HepG2 (cell line): ENCODE results near the gene YTHDF1. TPM values are rescaled to one million over a fixed set of nuclear protein-coding genes. Genes with fewer than 3 reads are reported as not detected.

Experiments
- CREB1 ChIP-seq, 2 experiments: fragments of 450-650 bp in 1 of 2; IDR thresholded peaks; 2 replicates each; pipeline ENCODE4 v1.6.1; 2016 to 2017; ENCODE audit warnings: control low read depth in 1 of 2, mild to moderate bottlenecking in 1 of 2, missing compliant biosample characterization in 1 of 2, missing genetic modification characterization in 1 of 2
- FOXO1 ChIP-seq: sonication (generic); formaldehyde crosslinking; IDR thresholded peaks from 2 replicates; pipeline ENCODE4 v1.4.0; 2020; ENCODE audit warnings: missing genetic modification reagents
- KDM3A ChIP-seq: IDR thresholded peaks from 2 replicates; pipeline ENCODE4 v1.6.1; 2018; ENCODE audit warnings: low read depth, missing compliant biosample characterization
- MEIS2 ChIP-seq: sonication (generic); formaldehyde crosslinking; IDR thresholded peaks from 2 replicates; pipeline ENCODE4 v1.9.0; 2021; ENCODE audit warnings: mild to moderate bottlenecking, missing genetic modification reagents
- PAX8 ChIP-seq: sonication (generic); formaldehyde crosslinking; IDR thresholded peaks from 2 replicates; pipeline ENCODE4 v1.8.0; 2022; ENCODE audit warnings: mild to moderate bottlenecking, missing genetic modification reagents, borderline replicate concordance
- PBX3 ChIP-seq: sonication (generic); formaldehyde crosslinking; IDR thresholded peaks from 2 replicates; pipeline ENCODE4 v1.8.1; 2023; ENCODE audit warnings: missing genetic modification reagents, inconsistent platforms, borderline replicate concordance
- POLR2AphosphoS2 ChIP-seq: IDR thresholded peaks from 2 replicates; pipeline ENCODE4 v1.6.1; 2011; ENCODE audit warnings: low read depth, low read length, improper control_type of control experiment
- RAD21 ChIP-seq: fragments of 450-650 bp; formaldehyde crosslinking; IDR thresholded peaks from 2 replicates; pipeline ENCODE4 v1.5.0; 2020; ENCODE audit warnings: mild to moderate bottlenecking
- U2AF2 ChIP-seq: fragments of 200-400 bp; formaldehyde crosslinking; IDR thresholded peaks from 2 replicates; pipeline ENCODE4 v1.6.1; 2017; ENCODE audit warnings: low read depth, mild to moderate bottlenecking, low read length
- XRCC5 ChIP-seq: fragments of 200-400 bp; formaldehyde crosslinking; optimal IDR thresholded peaks from 2 replicates; pipeline ENCODE3; 2017; ENCODE audit warnings: mild to moderate bottlenecking, low read length
- ZBTB49 ChIP-seq: sonication (generic); formaldehyde crosslinking; IDR thresholded peaks from 2 replicates; pipeline ENCODE4 v1.4.0; 2020; ENCODE audit warnings: missing genetic modification reagents, borderline replicate concordance
- ZKSCAN5 ChIP-seq: sonication (generic); formaldehyde crosslinking; IDR thresholded peaks from 2 replicates; pipeline ENCODE4 v1.5.1; 2020; ENCODE audit warnings: mild to moderate bottlenecking, missing genetic modification reagents
- ZNF121 ChIP-seq: sonication (generic); formaldehyde crosslinking; IDR thresholded peaks from 2 replicates; pipeline ENCODE4 v1.5.0; 2020; ENCODE audit warnings: mild to moderate bottlenecking, missing genetic modification reagents
- ZNF275 ChIP-seq: sonication (generic); formaldehyde crosslinking; IDR thresholded peaks from 2 replicates; pipeline ENCODE4 v1.8.0; 2022; ENCODE audit warnings: missing genetic modification reagents, mild to moderate bottlenecking, inconsistent platforms, borderline replicate concordance
- ZNF709 ChIP-seq: sonication (generic); formaldehyde crosslinking; IDR thresholded peaks from 2 replicates; pipeline ENCODE4 v1.5.0; 2020; ENCODE audit warnings: mild to moderate bottlenecking, missing genetic modification reagents
- ZNF713 ChIP-seq: sonication (generic); formaldehyde crosslinking; IDR thresholded peaks from 2 replicates; pipeline ENCODE4 v1.4.0; 2020; ENCODE audit warnings: mild to moderate bottlenecking, missing genetic modification reagents
- ZSCAN29 ChIP-seq: sonication (generic); formaldehyde crosslinking; conservative IDR thresholded peaks from 2 replicates; pipeline ENCODE4 v1.4.0; 2020; ENCODE audit warnings: mild to moderate bottlenecking, missing genetic modification reagents
- polyA plus RNA-seq, 8 experiments: library from polyadenylated mRNA; depleted of rRNA in 3 of 8; stranded (reverse) in 7 of 8; unstranded in 1 of 8; fragments of >200 nt; fragmentation: Illumina TruSeq in 4 of 8; extraction: Trizol in 4 of 8; gene quantifications; 2 replicates each; pipeline versions ENCODE4 v1.2.1 to v1.2.3, GENCODE V29; 2011 to 2016; ENCODE audit warnings: low read depth in 4 of 8, missing spikeins in 1 of 8, mixed read lengths in 1 of 8; ENCODE audit not compliant: insufficient read depth in 1 of 8
- total RNA-seq, 5 experiments: library from RNA; depleted of rRNA; stranded (reverse); fragments of >200 nt; fragmentation: Illumina TruSeq; extraction: Trizol; gene quantifications; 2 replicates each; pipeline ENCODE4 v1.2.3, GENCODE V29; 2016; ENCODE audit warnings: low read depth in 1 of 5
- TF ChIP-seq, protein P1 (sequence below): sonication (generic); formaldehyde crosslinking; IDR thresholded peaks from 2 replicates; pipeline ENCODE4 v1.4.0; 2020; ENCODE audit warnings: mild to moderate bottlenecking, missing genetic modification reagents, borderline replicate concordance

Gene YTHDF1
- total and polyA plus RNA-seq, 2 of the 13 experiments (the other 11 are each of a cell fraction or from before 2014, with no cell fraction given): 34.5 to 37.7 TPM

GRCh38 chr20:63183422-63184146 is 32.3 kb downstream of the YTHDF1 start (continued):
- TF ChIP-seq ZNF275 (CRISPR knock-in tag): no peak
- TF ChIP-seq ZSCAN29 (CRISPR knock-in tag): no peak
- TF ChIP-seq ZNF121: no peak
- no peak for TF ChIP-seq POLR2AphosphoS2
- TF ChIP-seq PAX8 (CRISPR knock-in tag): 0 out of 2 replicates have a peak, but pooled peaks have one; percentile 58
- no peak for TF ChIP-seq ZBTB49 (CRISPR knock-in tag)
- TF ChIP-seq KDM3A (CRISPR knock-in tag): no peak
- TF ChIP-seq ZNF713 (CRISPR knock-in tag): no peak
- peak; percentile 96 for TF ChIP-seq XRCC5
- TF ChIP-seq CREB1 (IDR thresholded peaks at IDR 0.05): no peak; the same call in 1 of the 2 replicates
- no peak for TF ChIP-seq CREB1 (CRISPR knock-in tag; IDR thresholded peaks at IDR 0.05)
- TF ChIP-seq RAD21 (CRISPR knock-in tag): peak; percentile 93
- TF ChIP-seq FOXO1 (CRISPR knock-in tag): no peak
- no peak for TF ChIP-seq PBX3 (CRISPR knock-in tag)
- TF ChIP-seq ZNF709 (CRISPR knock-in tag): no peak
- TF ChIP-seq, protein P1, sequence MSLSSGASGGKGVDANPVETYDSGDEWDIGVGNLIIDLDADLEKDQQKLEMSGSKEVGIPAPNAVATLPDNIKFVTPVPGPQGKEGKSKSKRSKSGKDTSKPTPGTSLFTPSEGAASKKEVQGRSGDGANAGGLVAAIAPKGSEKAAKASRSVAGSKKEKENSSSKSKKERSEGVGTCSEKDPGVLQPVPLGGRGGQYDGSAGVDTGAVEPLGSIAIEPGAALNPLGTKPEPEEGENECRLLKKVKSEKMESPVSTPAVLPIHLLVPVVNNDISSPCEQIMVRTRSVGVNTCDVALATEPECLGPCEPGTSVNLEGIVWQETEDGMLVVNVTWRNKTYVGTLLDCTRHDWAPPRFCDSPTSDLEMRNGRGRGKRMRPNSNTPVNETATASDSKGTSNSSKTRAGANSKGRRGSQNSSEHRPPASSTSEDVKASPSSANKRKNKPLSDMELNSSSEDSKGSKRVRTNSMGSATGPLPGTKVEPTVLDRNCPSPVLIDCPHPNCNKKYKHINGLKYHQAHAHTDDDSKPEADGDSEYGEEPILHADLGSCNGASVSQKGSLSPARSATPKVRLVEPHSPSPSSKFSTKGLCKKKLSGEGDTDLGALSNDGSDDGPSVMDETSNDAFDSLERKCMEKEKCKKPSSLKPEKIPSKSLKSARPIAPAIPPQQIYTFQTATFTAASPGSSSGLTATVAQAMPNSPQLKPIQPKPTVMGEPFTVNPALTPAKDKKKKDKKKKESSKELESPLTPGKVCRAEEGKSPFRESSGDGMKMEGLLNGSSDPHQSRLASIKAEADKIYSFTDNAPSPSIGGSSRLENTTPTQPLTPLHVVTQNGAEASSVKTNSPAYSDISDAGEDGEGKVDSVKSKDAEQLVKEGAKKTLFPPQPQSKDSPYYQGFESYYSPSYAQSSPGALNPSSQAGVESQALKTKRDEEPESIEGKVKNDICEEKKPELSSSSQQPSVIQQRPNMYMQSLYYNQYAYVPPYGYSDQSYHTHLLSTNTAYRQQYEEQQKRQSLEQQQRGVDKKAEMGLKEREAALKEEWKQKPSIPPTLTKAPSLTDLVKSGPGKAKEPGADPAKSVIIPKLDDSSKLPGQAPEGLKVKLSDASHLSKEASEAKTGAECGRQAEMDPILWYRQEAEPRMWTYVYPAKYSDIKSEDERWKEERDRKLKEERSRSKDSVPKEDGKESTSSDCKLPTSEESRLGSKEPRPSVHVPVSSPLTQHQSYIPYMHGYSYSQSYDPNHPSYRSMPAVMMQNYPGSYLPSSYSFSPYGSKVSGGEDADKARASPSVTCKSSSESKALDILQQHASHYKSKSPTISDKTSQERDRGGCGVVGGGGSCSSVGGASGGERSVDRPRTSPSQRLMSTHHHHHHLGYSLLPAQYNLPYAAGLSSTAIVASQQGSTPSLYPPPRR: peak; percentile 50; the same call in 1 of the 2 replicates
- TF ChIP-seq MEIS2 (CRISPR knock-in tag): no peak; the same call in 1 of the 2 replicates
- no peak for TF ChIP-seq U2AF2
- no peak for TF ChIP-seq ZKSCAN5 (CRISPR knock-in tag)
